Colonic mucosa (tissue), 4 donors: ENCODE results near the gene ATXN10. TPM values are rescaled to one million over a fixed set of nuclear protein-coding genes. Genes with fewer than 3 reads are reported as not detected.

Experiments
- DNase-seq: peaks from one replicate; pipeline ENCODE4 v3.0.0-alpha.2; 2020
- H3K27ac ChIP-seq: fragments of 200-600 bp; one replicate; pipeline ENCODE4 v1.8.0; 2021
- H3K27me3 ChIP-seq: fragments of 200-600 bp; one replicate; pipeline ENCODE4 v1.8.0; 2021
- H3K36me3 ChIP-seq: fragments of 200-600 bp; one replicate; pipeline ENCODE4 v1.8.0; 2021
- H3K4me1 ChIP-seq: fragments of 200-600 bp; one replicate; pipeline ENCODE4 v1.8.0; 2021; ENCODE audit warnings: mild to moderate bottlenecking
- H3K4me3 ChIP-seq: fragments of 200-600 bp; one replicate; pipeline ENCODE4 v1.8.0; 2021
- H3K9ac ChIP-seq, 2 donors: one replicate each; pipeline ENCODE4 v1.7.0; 2013; ENCODE audit warnings: control low read depth in 2 of 2, low read depth in 2 of 2, low read length in 2 of 2
- H3K9me3 ChIP-seq: fragments of 200-600 bp; one replicate; pipeline ENCODE4 v1.8.0; 2021
- CTCF ChIP-seq: fragments of 200-600 bp; IDR thresholded peaks from one replicate; pipeline ENCODE4 v1.8.0; 2022; ENCODE audit warnings: antibody characterized with exemption, mild to moderate bottlenecking
- intact Hi-C: fragments of 100-400 bp; cut with DNase I; formaldehyde crosslinking; loops from one replicate; pipeline ENCODE4 v1.14.1; 2022
- total RNA-seq, 2 donors: library from RNA; stranded (reverse); fragmentation: NEBNext Ultra II Directional in 1 of 2; extraction: Animal tissue kit (Norgen Biotek cat#: 25700) in 1 of 2; gene quantifications; one replicate each; pipeline ENCODE4 v1.2.1, GENCODE V29; 2021
- donor health status: healthy.
- donor health status: DM: no; HTN: no; CAD: no.
- donor health status: DM: no; HTN: no; CAD: no.

ATXN10 gene
- total RNA-seq, 2 donors from 2014 or later = 90.5 to 94.9 TPM

- intact Hi-C loops = no loop called here
- Histone ChIP-seq H3K4me1 (no peaks in the 10 kb centered on the region), H3K27me3 (no peaks in the 10 kb centered on the region), H3K4me3 (no peak overlapping the region), H3K27ac (no peak overlapping the region), H3K9ac (no peak overlapping the region), H3K9me3 (no peaks in the 10 kb centered on the region), H3K36me3 (peaks cover 7% of the 10 kb centered on the region)
- TF ChIP-seq CTCF = no peak
- no peak for DNase-seq
Measured at GRCh38 chr22:45743687-45744086, 72.1 kb downstream of the ATXN10 start.

- no peaks in the 10 kb centered on the region for H3K4me1 ChIP-seq
Measured at GRCh38 chr22:45744442-45744841, 72.8 kb downstream of the ATXN10 start.

GRCh38 chr22:45750626-45751025 lies 79.0 kb downstream of the ATXN10 start:
- no peak for DNase-seq
- intact Hi-C loops = no loop called here
- Histone ChIP-seq H3K9ac (no peak overlapping the region), H3K9me3 (no peaks in the 10 kb centered on the region), H3K27me3 (no peaks in the 10 kb centered on the region), H3K4me1 (no peaks in the 10 kb centered on the region), H3K27ac (no peak overlapping the region), H3K36me3 (no peaks in the 10 kb centered on the region), H3K4me3 (no peak overlapping the region)
- TF ChIP-seq CTCF = no peak

More at GRCh38 chr22:45744442-45744841, 72.8 kb downstream of the ATXN10 start:
- intact Hi-C loops = no loop called here
- no peak overlapping the region for H3K27ac ChIP-seq
- no peaks in the 10 kb centered on the region for H3K9me3 ChIP-seq
- no peaks in the 10 kb centered on the region for H3K27me3 ChIP-seq
- TF ChIP-seq CTCF = no peak
- no peak overlapping the region for H3K9ac ChIP-seq
- H3K36me3 ChIP-seq = peaks cover 7% of the 10 kb centered on the region
- H3K4me3 ChIP-seq = no peak overlapping the region
- no peak for DNase-seq

- no peak for TF ChIP-seq CTCF
- H3K27me3 ChIP-seq = no peaks in the 10 kb centered on the region
- no peaks in the 10 kb centered on the region for H3K4me1 ChIP-seq
- no peak overlapping the region for H3K4me3 ChIP-seq
- intact Hi-C loops = no loop called here
- H3K9me3 ChIP-seq = no peaks in the 10 kb centered on the region
- H3K27ac ChIP-seq = no peak overlapping the region
- no peak for DNase-seq
- no peaks in the 10 kb centered on the region for H3K36me3 ChIP-seq
- no peak overlapping the region for H3K9ac ChIP-seq
Measured at GRCh38 chr22:45752036-45752435, 80.4 kb downstream of the ATXN10 start.

- Histone ChIP-seq H3K9me3 (no peaks in the 10 kb centered on the region), H3K27me3 (no peaks in the 10 kb centered on the region), H3K36me3 (no peaks in the 10 kb centered on the region), H3K4me1 (no peaks in the 10 kb centered on the region), H3K4me3 (no peak overlapping the region), H3K9ac (no peak overlapping the region), H3K27ac (no peak overlapping the region)
- intact Hi-C loops = no loop called here
- TF ChIP-seq CTCF = no peak
- no peak for DNase-seq
Measured at GRCh38 chr22:45754822-45755221, 83.2 kb downstream of the ATXN10 start.

- Histone ChIP-seq H3K4me3 (no peak overlapping the region), H3K27me3 (no peaks in the 10 kb centered on the region), H3K9ac (no peak overlapping the region), H3K36me3 (no peaks in the 10 kb centered on the region), H3K27ac (no peak overlapping the region), H3K9me3 (no peaks in the 10 kb centered on the region), H3K4me1 (no peaks in the 10 kb centered on the region)
- intact Hi-C loops = no loop called here
- DNase-seq = no peak
- no peak for TF ChIP-seq CTCF
Measured at GRCh38 chr22:45756558-45756957, 84.9 kb downstream of the ATXN10 start.
